DND-41 (cell line): Measurements from ENCODE around the gene XPO6.

ENCODE experiments used
- CTCF ChIP-seq: IDR thresholded peaks from 2 replicates; pipeline ENCODE4 v1.5.1; 2012; ENCODE audit warnings: borderline replicate concordance, low read length, moderate library complexity, mild to moderate bottlenecking; ENCODE audit not compliant: poor library complexity, severe bottlenecking; ENCODE audit errors: extremely low read depth
- EZH2 ChIP-seq: IDR thresholded peaks from 3 replicates; pipeline ENCODE4 v1.6.1; 2012; ENCODE audit warnings: borderline replicate concordance, low read depth, mild to moderate bottlenecking, moderate library complexity, low read length, inconsistent platforms; ENCODE audit not compliant: severe bottlenecking

GRCh38 chr16:28068976-28069375, 142.8 kb downstream of the XPO6 start:
- no peak for TF ChIP-seq CTCF
- TF ChIP-seq EZH2 = no peak
